Smooth muscle cell (in vitro differentiated cells): ENCODE data around the gene PDGFB. TPM values are rescaled to one million over a fixed set of nuclear protein-coding genes. Genes with fewer than 3 reads are reported as not detected.

ENCODE experiments used
- DNase-seq: peaks from one replicate; lab custom pipeline; 2025; ENCODE audit not compliant: unreplicated experiment; lab: John Stamatoyannopoulos, UW
- H2AFZ ChIP-seq: fragments of 200-600 bp; sonication (generic); 2 replicates; pipeline ENCODE4 v1.6.0; 2016; ENCODE audit warnings: antibody characterized with exemption, low read depth, mild to moderate bottlenecking
- H3F3A ChIP-seq: fragments of 200-600 bp; sonication (generic); 2 replicates; pipeline ENCODE4 v1.6.0; 2017; ENCODE audit warnings: antibody characterized with exemption, low read depth
- H3K27ac ChIP-seq: fragments of 200-600 bp; sonication (generic); 2 replicates; pipeline ENCODE4 v1.5.1; 2016; ENCODE audit warnings: low read depth, mild to moderate bottlenecking
- H3K27me3 ChIP-seq: fragments of 200-600 bp; sonication (generic); 2 replicates; pipeline ENCODE4 v1.6.1; 2016; ENCODE audit warnings: low read depth, mild to moderate bottlenecking
- H3K36me3 ChIP-seq: fragments of 200-600 bp; sonication (generic); 2 replicates; pipeline ENCODE4 v1.5.1; 2016; ENCODE audit warnings: low read depth
- H3K4me1 ChIP-seq: fragments of 200-600 bp; sonication (generic); 2 replicates; pipeline ENCODE4 v1.5.1; 2016; ENCODE audit warnings: low read depth
- H3K4me2 ChIP-seq: fragments of 200-600 bp; sonication (generic); 2 replicates; pipeline ENCODE4 v1.6.0; 2016; ENCODE audit warnings: mild to moderate bottlenecking
- H3K4me3 ChIP-seq: fragments of 200-600 bp; sonication (generic); 2 replicates; pipeline ENCODE4 v1.5.1; 2016; ENCODE audit warnings: mild to moderate bottlenecking
- H3K79me2 ChIP-seq: fragments of 200-600 bp; sonication (generic); 2 replicates; pipeline ENCODE4 v1.6.0; 2016; ENCODE audit warnings: low read depth, mild to moderate bottlenecking
- H3K9ac ChIP-seq: fragments of 200-600 bp; sonication (generic); 2 replicates; pipeline ENCODE4 v1.6.0; 2016; ENCODE audit warnings: low read depth
- H3K9me3 ChIP-seq: fragments of 200-600 bp; sonication (generic); replicated peaks from 2 replicates; pipeline ENCODE4 v1.5.1; 2016; ENCODE audit warnings: low read depth
- H4K20me1 ChIP-seq: fragments of 200-600 bp; sonication (generic); 2 replicates; pipeline ENCODE4 v1.6.0; 2016; ENCODE audit warnings: low read depth
- CTCF ChIP-seq: fragments of 200-600 bp; sonication (generic); IDR thresholded peaks from 2 replicates; pipeline ENCODE4 v1.5.1; 2017; ENCODE audit warnings: borderline replicate concordance, mild to moderate bottlenecking, antibody characterized with exemption; ENCODE audit not compliant: insufficient read depth, poor library complexity, severe bottlenecking
- WGBS: methylation state at CpG from one replicate; pipeline ENCODE4 v1.1.7; 2016; ENCODE audit warnings: low lambda C conversion rate; 5-methylcytosine and 5-hydroxymethylcytosine counted together
- polyA plus RNA-seq: library from polyadenylated mRNA; unstranded; fragments of >200 nt; fragmentation: Nextera tagmentation; extraction: Ambion mirVana; gene quantifications from 2 replicates; pipeline ENCODE4 v1.2.1, GENCODE V29; 2016
- total RNA-seq: library from RNA; depleted of rRNA; stranded (reverse); fragments of >200 nt; gene quantifications from 2 replicates; pipeline ENCODE4 v1.2.3, GENCODE V29; 2014

The PDGFB gene
- total and polyA plus RNA-seq, 2 experiments from 2014 or later, result 0.31 to 2.1 TPM

- Histone ChIP-seq H3K4me3 (no peak overlapping the region), H3K27ac (no peak overlapping the region), H3K9me3 (no peaks in the 10 kb centered on the region), H3K79me2 (no peaks in the 10 kb centered on the region), H3K4me1 (peaks cover 6% of the 10 kb centered on the region), H3K36me3 (no peaks in the 10 kb centered on the region), H3K4me2 (no peak overlapping the region), H3K27me3 (no peaks in the 10 kb centered on the region), H3F3A (peaks cover 9% of the 10 kb centered on the region), H2AFZ (no peak overlapping the region), H4K20me1 (no peaks in the 10 kb centered on the region), H3K9ac (no peak overlapping the region)
- DNase-seq, result no peak
- WGBS, result 91% methylated on average over 11 of the region's 13 CpGs
- TF ChIP-seq CTCF, result no peak
Observed at GRCh38 chr22:39288135-39288898, 43.5 kb upstream of the PDGFB start.

- no peak overlapping the region for H3K9ac ChIP-seq
- H3K4me1 ChIP-seq, result peaks cover 2% of the 10 kb centered on the region
- no peaks in the 10 kb centered on the region for H4K20me1 ChIP-seq
- no peak overlapping the region for H3K4me2 ChIP-seq
- H2AFZ ChIP-seq, result no peak overlapping the region
- H3F3A ChIP-seq, result peaks cover 9% of the 10 kb centered on the region
- no peak overlapping the region for H3K27ac ChIP-seq
- H3K36me3 ChIP-seq, result no peaks in the 10 kb centered on the region
- H3K9me3 ChIP-seq, result no peaks in the 10 kb centered on the region
- TF ChIP-seq CTCF, result no peak
- no peak for DNase-seq
- WGBS, result 71% methylated on average over 8 of the region's 8 CpGs
- H3K79me2 ChIP-seq, result no peaks in the 10 kb centered on the region
- H3K4me3 ChIP-seq, result no peak overlapping the region
- no peaks in the 10 kb centered on the region for H3K27me3 ChIP-seq
Observed at GRCh38 chr22:39287076-39287725, 42.4 kb upstream of the PDGFB start.

- Histone ChIP-seq H3K4me3 (no peak overlapping the region), H3K27me3 (no peaks in the 10 kb centered on the region), H3K79me2 (no peaks in the 10 kb centered on the region), H3K9ac (no peak overlapping the region), H3K4me2 (no peak overlapping the region), H3K9me3 (no peaks in the 10 kb centered on the region), H4K20me1 (no peaks in the 10 kb centered on the region), H3K4me1 (no peaks in the 10 kb centered on the region), H3K36me3 (no peaks in the 10 kb centered on the region), H3K27ac (no peak overlapping the region), H2AFZ (no peak overlapping the region), H3F3A (peaks cover 9% of the 10 kb centered on the region)
- WGBS, result 93% methylated on average over 3 of the region's 3 CpGs
- no peak for DNase-seq
- no peak for TF ChIP-seq CTCF
Observed at GRCh38 chr22:39284983-39285382, 40.2 kb upstream of the PDGFB start.
